PFSK-1 (cell line): ENCODE results near the gene FITM1.
A peak's percentile ranks its signal among the peaks of the same experiment; 100 is the strongest.

Experiments used
- FOXP2 ChIP-seq: optimal IDR thresholded peaks from 2 replicates; pipeline ENCODE3; 2011; ENCODE audit warnings: borderline replicate concordance, control low read depth, inconsistent platforms; ENCODE audit not compliant: insufficient read depth; ENCODE audit errors: extremely low read length, extremely low read depth
- POLR2AphosphoS5 ChIP-seq: IDR thresholded peaks from 2 replicates; pipeline ENCODE4 v1.6.1; 2012; ENCODE audit warnings: low read depth, mild to moderate bottlenecking, control low read depth, low read length, moderate library complexity
- REST ChIP-seq, 2 experiments: IDR thresholded peaks; 2 replicates each; pipeline versions ENCODE4 v1.6.1 to v1.8.0; 2011 to 2012; ENCODE audit warnings: low read depth in 2 of 2, low read length in 2 of 2, control low read depth in 1 of 2, inconsistent platforms in 1 of 2, mild to moderate bottlenecking in 1 of 2, moderate library complexity in 1 of 2; ENCODE audit not compliant: insufficient read depth in 1 of 2
- SIN3A ChIP-seq: IDR thresholded peaks from 2 replicates; pipeline ENCODE4 v1.6.1; 2012; ENCODE audit warnings: mild to moderate bottlenecking, low read length, moderate library complexity, borderline replicate concordance; ENCODE audit not compliant: insufficient read depth
- TAF1 ChIP-seq: IDR thresholded peaks from 2 replicates; pipeline ENCODE4 v1.6.1; 2012; ENCODE audit warnings: low read length, control low read depth, borderline replicate concordance; ENCODE audit not compliant: insufficient read depth

Gene FITM1

GRCh38 chr14:24114532-24115421, 15.7 kb upstream of the FITM1 start, which contains the start of the genes DCAF11 and NRL:
TSS of gene DCAF11 (plus strand) at chr14:24114777. CDS start at chr14:24115595, 818 bp downstream.
TSS of gene NRL (minus strand) at chr14:24114949. CDS start at chr14:24082848, 32,101 bp downstream.
- TF ChIP-seq TAF1, result no peak
- peak; percentile 61; the same call in 1 of the 2 replicates for TF ChIP-seq SIN3A
- peak; percentile 38 for TF ChIP-seq POLR2AphosphoS5
- peak; percentile 86 for TF ChIP-seq FOXP2
- no peak for TF ChIP-seq REST (IDR thresholded peaks at IDR 0.05; ENCODE audit: insufficient read depth in 1 of 2, low read depth in 2 of 2, low read length in 2 of 2)

GRCh38 chr14:24115422-24116127, 14.9 kb upstream of the FITM1 start:
- TF ChIP-seq REST (IDR thresholded peaks at IDR 0.05; ENCODE audit: insufficient read depth in 1 of 2, low read depth in 2 of 2, low read length in 2 of 2) (no peak), POLR2AphosphoS5 (no peak), TAF1 (no peak), SIN3A (no peak), FOXP2 (no peak)

- TF ChIP-seq FOXP2 (no peak), REST (IDR thresholded peaks at IDR 0.05; ENCODE audit: insufficient read depth in 1 of 2, low read depth in 2 of 2, low read length in 2 of 2) (no peak), POLR2AphosphoS5 (no peak), TAF1 (no peak), SIN3A (no peak)
Observed at GRCh38 chr14:24116128-24116814, 14.2 kb upstream of the FITM1 start.

GRCh38 chr14:24117179-24117578, 13.3 kb upstream of the FITM1 start:
- TF ChIP-seq SIN3A (no peak), REST (IDR thresholded peaks at IDR 0.05; ENCODE audit: insufficient read depth in 1 of 2, low read depth in 2 of 2, low read length in 2 of 2) (no peak), FOXP2 (no peak), TAF1 (no peak), POLR2AphosphoS5 (no peak)
